Psoas muscle (tissue), 8 donors: ENCODE measurements around the gene SLC44A3. TPM values are rescaled to one million over a fixed set of nuclear protein-coding genes. Genes with fewer than 3 reads are reported as not detected.
"Not testable (repeated sequence)": the region's sequence is repeated elsewhere in the genome, so short reads cannot be mapped to it uniquely, and the experiment has no call there.

Experiments
- ATAC-seq, 4 donors: fragments of 200-7000 bp; cut with Tn5 transposase; one replicate each; pipeline ENCODE4 v1.9.1; 2020; ENCODE audit warnings: moderate library complexity in 3 of 4, mild to moderate bottlenecking in 2 of 4
- DNase-seq, 2 donors: peaks; one replicate each; pipeline ENCODE4 v3.0.0-alpha.2; 2020
- H3K27ac ChIP-seq: fragments of 200-600 bp; one replicate; pipeline ENCODE4 v1.8.0; 2022
- H3K27me3 ChIP-seq, 3 donors: fragments of 200-600 bp in 1 of 3; one replicate each; pipeline versions ENCODE4 v1.6.1 to v1.8.0; 2013 to 2022; ENCODE audit warnings: low read length in 2 of 3, mild to moderate bottlenecking in 2 of 3, moderate library complexity in 1 of 3; ENCODE audit not compliant: insufficient read depth in 3 of 3
- H3K36me3 ChIP-seq, 2 donors: fragments of 200-600 bp in 1 of 2; one replicate each; pipeline versions ENCODE4 v1.6.1 to v1.8.0; 2013 to 2022; ENCODE audit warnings: low read depth in 1 of 2, mild to moderate bottlenecking in 1 of 2, moderate library complexity in 1 of 2; ENCODE audit not compliant: insufficient read depth in 1 of 2
- H3K4me1 ChIP-seq: fragments of 200-600 bp; one replicate; pipeline ENCODE4 v1.8.0; 2022
- H3K4me3 ChIP-seq: fragments of 200-600 bp; one replicate; pipeline ENCODE4 v1.8.0; 2022; ENCODE audit warnings: mild to moderate bottlenecking
- H3K9me3 ChIP-seq: fragments of 200-600 bp; one replicate; pipeline ENCODE4 v1.8.0; 2022
- CTCF ChIP-seq: fragments of 200-600 bp; IDR thresholded peaks from one replicate; pipeline ENCODE4 v1.8.0; 2022; ENCODE audit warnings: antibody characterized with exemption
- WGBS, 3 donors: extraction: QIAGEN DNeasy Blood & Tissue Kit; methylation state at CpG; one replicate each; pipeline versions ENCODE4 v1.1.6 to v1.1.7; 2013; 5-methylcytosine and 5-hydroxymethylcytosine counted together
- intact Hi-C, 2 donors: fragments of 100-400 bp; cut with DNase I; formaldehyde crosslinking; loops; one replicate each; pipeline versions ENCODE4 v1.11.0 to v1.14.2; 2022
- polyA plus RNA-seq, 3 donors: library from polyadenylated mRNA; stranded (reverse); fragments of 200-250 nt; gene quantifications; one replicate each; pipeline ENCODE4 v1.2.3, GENCODE V29; 2013
- total RNA-seq, 4 donors: library from RNA; stranded (reverse); fragmentation: NEBNext Ultra II Directional in 2 of 4; extraction: Animal tissue kit (Norgen Biotek cat#: 25700) in 2 of 4; gene quantifications; one replicate each; pipeline versions ENCODE4 v1.2.1 to v1.2.4, GENCODE V29; 2021 to 2023
- donor health status: healthy with polysubstance abuse.
- donor health status: DM: no; HTN: no; CAD: no; lungs with moderate emphysema.
- donor health status: Bipolar disorder and iron deficiency.
- donor health status: healthy.
- donor health status: DM: yes; HTN: yes; CAD: no.
- donor health status: DM: no; HTN: no; CAD: no.
- donor health status: DM: no; HTN: no; CAD: no.
- donor health status: DM: yes; HTN: yes; CAD: no.

Gene SLC44A3
- total and polyA plus RNA-seq, 7 donors, result 0.04 to 0.58 (median 0.32) TPM; not detected in 2

GRCh38 chr1:94828251-94828650 is 8.1 kb downstream of the SLC44A3 start:
- H3K4me3 ChIP-seq, result no peak overlapping the region
- H3K36me3 ChIP-seq, result no peaks in the 10 kb centered on the region
- no peaks in the 10 kb centered on the region for H3K4me1 ChIP-seq
- DNase-seq (no peak), ATAC-seq (no peak)
- no peaks in the 10 kb centered on the region for H3K9me3 ChIP-seq
- intact Hi-C loops, result no loop called here
- H3K27me3 ChIP-seq, result peaks cover 0 to 7% (median 2%) of the 10 kb centered on the region in 3 donors
- TF ChIP-seq CTCF, result no peak
- no peak overlapping the region for H3K27ac ChIP-seq

- 90 to 95% (median 93%) methylated on average over 6 of the region's 6 CpGs for WGBS, 3 donors
- Histone ChIP-seq H3K27me3 (peaks cover 0 to 6% (median 0%) of the 10 kb centered on the region in 3 donors), H3K4me1 (no peaks in the 10 kb centered on the region), H3K36me3 (no peaks in the 10 kb centered on the region), H3K27ac (no peak overlapping the region), H3K4me3 (no peak overlapping the region), H3K9me3 (no peaks in the 10 kb centered on the region)
- no peak for TF ChIP-seq CTCF
- no peak for ATAC-seq
- intact Hi-C loops, result no loop called here
- no peak for DNase-seq
Observed at GRCh38 chr1:94831641-94832040, 11.5 kb downstream of the SLC44A3 start.

GRCh38 chr1:94832446-94832845 is 12.3 kb downstream of the SLC44A3 start:
- intact Hi-C loops, result no loop called here
- Histone ChIP-seq H3K4me3 (no peak overlapping the region), H3K36me3 (no peaks in the 10 kb centered on the region), H3K9me3 (no peaks in the 10 kb centered on the region), H3K27me3 (peaks cover 0 to 6% (median 0%) of the 10 kb centered on the region in 3 donors), H3K27ac (no peak overlapping the region), H3K4me1 (no peaks in the 10 kb centered on the region)
- WGBS, 3 donors, result 86 to 96% (median 86%) methylated on average over 1 of the region's 1 CpG
- TF ChIP-seq CTCF, result no peak
- DNase-seq, result no peak
- ATAC-seq, result no peak

- H3K9me3 ChIP-seq, result no peaks in the 10 kb centered on the region
- H3K36me3 ChIP-seq, result no peaks in the 10 kb centered on the region
- intact Hi-C loops, result no loop called here
- TF ChIP-seq CTCF, result no peak
- 84 to 88% (median 85%) methylated on average over 6 of the region's 6 CpGs for WGBS, 3 donors
- no peak overlapping the region for H3K4me3 ChIP-seq
- ATAC-seq (no peak), DNase-seq (no peak)
- peaks cover 0 to 6% (median 0%) of the 10 kb centered on the region in 3 donors for H3K27me3 ChIP-seq
- no peaks in the 10 kb centered on the region for H3K4me1 ChIP-seq
- no peak overlapping the region for H3K27ac ChIP-seq
Observed at GRCh38 chr1:94832931-94833585, 12.9 kb downstream of the SLC44A3 start.

- Histone ChIP-seq H3K4me3 (no peak overlapping the region), H3K36me3 (no peaks in the 10 kb centered on the region), H3K4me1 (no peaks in the 10 kb centered on the region), H3K27ac (no peak overlapping the region), H3K9me3 (no peaks in the 10 kb centered on the region), H3K27me3 (peaks cover 0 to 6% (median 0%) of the 10 kb centered on the region in 3 donors)
- DNase-seq, result no peak
- ATAC-seq, result no peak
- 83 to 86% (median 84%) methylated on average over 2 of the region's 2 CpGs for WGBS, 3 donors
- TF ChIP-seq CTCF, result no peak
- intact Hi-C loops, result no loop called here
Observed at GRCh38 chr1:94836891-94837290, 16.7 kb downstream of the SLC44A3 start.

GRCh38 chr1:94840381-94840780 is 20.2 kb downstream of the SLC44A3 start:
- ATAC-seq, H3K36me3 ChIP-seq, H3K4me3 ChIP-seq, H3K9me3 ChIP-seq, DNase-seq, intact Hi-C loops, H3K27ac ChIP-seq, H3K4me1 ChIP-seq, H3K27me3 ChIP-seq: not testable (repeated sequence)
- 67 to 87% (median 77%) methylated on average over 9 of the region's 9 CpGs for whole genome bisulfite sequencing, 3 donors
